Measurements from ENCODE around the gene ATP2A2.
"Not testable (repeated sequence)": the region's sequence is repeated elsewhere in the genome, so short reads cannot be mapped to it uniquely, and the experiment has no call there.

The ATP2A2 gene
- 107 to 245 (median 157) reads per million in 3 experiments for total RNA-seq

DNA sequence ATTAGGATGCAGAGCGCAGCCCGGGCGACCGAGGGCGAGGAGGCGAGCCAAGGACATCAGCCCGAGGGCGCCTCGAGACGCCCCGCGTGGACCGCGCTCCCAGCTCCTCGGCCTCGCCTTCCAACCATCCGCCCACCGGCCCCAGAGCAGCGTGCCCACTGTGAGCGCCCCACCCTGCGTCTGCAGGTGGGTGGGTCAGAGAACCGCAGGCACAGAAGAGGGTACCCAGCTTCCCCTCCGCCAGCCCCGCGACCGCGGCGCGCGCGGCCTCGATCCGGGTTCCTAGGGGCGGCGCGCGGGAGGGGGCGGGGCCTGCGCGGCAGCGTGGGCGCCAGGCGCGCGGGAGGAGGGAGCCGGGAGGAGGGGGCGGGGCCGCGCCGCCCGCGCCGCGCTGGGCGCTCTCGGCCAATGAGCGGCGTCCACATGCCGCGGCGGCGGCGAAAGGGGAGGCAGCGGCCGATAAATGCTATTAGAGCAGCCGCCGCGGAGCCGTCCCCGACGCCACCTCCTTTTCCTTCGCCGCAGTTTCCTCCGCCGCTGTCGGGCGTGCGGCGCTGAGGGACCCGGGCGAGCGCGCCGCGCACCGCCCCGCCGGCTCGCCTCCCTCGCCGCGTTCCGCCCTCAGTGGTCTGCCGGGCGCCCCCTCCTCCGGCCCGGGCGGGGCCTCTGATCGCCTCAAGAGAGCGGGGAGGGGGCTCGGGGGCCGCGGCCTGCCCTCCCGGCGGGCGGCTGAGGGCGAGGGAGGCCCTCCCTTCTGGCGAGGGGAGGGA is at the start of gene ATP2A2:
ATP2A2 (plus strand) TSS at position 469 of the 770 bp plus-strand sequence. CDS start 543 bp downstream, outside the sequence.
- DNase-seq, result peak; percentile 91

- DNase-seq, result no peak
Measured at GRCh38 chr12:110233212-110233903, 47.7 kb upstream of the ATP2A2 start.

- DNase-seq, result no peak
Measured at GRCh38 chr12:110234331-110234751, 46.7 kb upstream of the ATP2A2 start.

DNA sequence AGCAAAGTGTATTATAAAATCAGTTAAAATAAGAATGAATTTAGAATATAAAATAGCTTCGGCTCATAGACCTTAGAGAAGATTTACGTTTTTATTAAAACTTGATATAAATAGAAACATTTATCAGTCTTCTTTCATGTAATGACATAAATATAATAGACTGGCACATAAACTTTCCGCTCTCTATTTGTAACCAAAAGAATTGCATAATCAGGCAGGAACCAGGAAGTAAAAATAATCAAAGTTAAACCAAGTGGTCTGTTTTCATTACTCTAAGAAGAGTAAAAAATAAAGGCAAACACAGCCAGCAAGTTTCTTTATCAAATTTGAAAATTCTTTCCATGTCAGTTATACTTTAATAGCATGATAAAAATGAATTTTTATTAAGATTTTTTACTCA is 46.3 kb upstream of the ATP2A2 start:
- no peak for DNase-seq

- no peak for DNase-seq
Measured at GRCh38 chr12:110235383-110235782, 45.7 kb upstream of the ATP2A2 start.

DNA sequence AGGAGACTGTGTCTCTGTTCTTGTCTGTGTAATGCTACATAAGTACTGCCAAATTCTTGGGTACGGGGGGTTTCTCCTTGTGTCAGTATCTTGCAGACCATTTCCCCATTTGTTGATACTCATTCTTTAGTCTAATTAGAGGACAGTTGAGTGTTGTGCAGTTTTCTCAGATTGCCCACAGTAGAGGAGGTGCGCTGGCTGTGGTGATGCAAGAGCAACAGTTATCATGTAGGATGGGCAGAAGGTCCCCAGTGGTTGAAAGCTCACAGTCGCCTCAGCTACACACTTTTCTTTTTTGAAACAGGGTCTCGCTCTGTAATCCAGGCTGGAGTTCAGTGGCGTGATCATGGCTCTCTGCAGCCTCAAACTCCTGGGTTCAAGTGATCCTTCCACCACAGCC is 37.8 kb upstream of the ATP2A2 start:
- no peak for DNase-seq

DNA sequence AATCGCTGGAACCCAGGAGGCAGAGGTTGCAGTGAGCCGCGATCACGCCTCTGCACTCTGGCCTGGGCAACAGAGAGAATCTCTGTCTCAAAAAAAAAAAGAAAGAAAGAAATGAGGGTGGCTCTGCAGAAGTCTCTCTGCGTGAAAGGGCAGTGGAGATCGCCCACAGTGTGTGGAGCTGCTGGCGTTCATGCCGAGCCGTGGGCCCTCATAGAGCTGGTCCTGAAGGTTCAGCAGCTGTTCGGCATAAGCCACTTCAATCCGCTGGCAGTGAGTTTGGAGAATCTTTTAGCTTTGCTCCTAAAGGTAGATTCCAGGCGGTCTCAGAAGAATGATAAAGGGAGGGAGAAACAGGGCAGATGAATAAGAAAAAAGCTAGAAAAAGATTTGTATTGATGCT is 36.7 kb upstream of the ATP2A2 start:
- no peak for DNase-seq

GRCh38 chr12:110244829-110245228 is 36.2 kb upstream of the ATP2A2 start:
- no peak for DNase-seq

DNA sequence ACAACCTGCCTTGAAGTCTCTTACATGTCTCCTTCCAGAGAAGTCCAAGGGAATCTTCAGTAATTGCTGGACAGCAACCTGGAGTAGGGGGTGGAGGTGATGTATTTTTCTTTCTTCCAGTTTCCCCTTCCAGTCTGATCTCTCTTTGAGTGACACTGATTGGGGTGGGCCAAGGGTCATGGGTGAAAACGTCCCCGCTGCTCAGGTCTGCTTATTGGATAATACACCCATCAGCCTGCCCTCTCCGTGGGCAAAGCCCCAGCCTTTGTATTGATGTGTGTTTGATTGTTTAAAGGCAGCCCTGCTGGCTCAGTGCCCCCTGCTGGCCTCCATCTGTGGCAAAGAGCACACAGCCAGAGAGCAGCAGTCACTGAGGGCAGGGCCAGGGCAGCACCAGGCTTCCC is 35.7 kb upstream of the ATP2A2 start:
- DNase-seq, result peak; percentile 10

GRCh38 chr12:110246636-110247339 is 34.3 kb upstream of the ATP2A2 start:
- DNase-seq, result no peak

DNA sequence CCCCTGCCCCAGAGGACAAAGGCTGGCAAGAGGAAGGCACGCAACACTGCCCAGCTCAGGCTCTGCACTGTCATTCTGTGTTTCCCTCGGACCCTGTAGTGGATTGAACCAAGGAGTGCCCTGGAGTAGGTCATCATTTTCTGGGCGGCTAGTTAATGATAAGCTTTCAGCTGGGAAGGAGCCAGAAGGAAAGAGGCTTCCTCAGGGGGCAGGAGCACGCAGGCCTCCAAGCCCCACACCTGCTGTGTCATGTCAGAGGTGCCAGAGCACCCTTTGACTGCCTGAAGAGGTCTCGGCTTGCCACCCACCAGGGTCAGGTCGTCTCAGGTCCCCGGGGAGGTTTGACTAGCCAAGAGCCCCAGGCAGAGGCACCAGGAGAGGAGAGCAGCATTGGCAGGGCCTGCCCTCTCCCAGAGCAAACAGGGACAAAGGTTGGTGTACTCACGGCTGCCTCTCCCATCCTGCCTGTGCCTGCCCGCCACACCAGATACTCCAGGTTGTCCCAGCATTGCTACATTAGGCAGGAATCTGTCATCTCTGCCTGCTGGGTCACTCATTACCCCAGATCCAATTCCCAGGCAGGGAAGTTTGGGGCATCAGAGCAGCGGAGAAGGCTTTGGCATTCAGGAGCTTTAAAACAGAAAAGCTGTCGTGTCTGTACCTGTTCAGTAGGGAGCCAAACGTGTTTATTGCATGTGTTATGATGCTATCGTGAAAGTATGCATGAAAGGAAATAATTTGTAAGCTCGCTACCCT is 33.5 kb upstream of the ATP2A2 start:
- DNase-seq, result no peak

DNA sequence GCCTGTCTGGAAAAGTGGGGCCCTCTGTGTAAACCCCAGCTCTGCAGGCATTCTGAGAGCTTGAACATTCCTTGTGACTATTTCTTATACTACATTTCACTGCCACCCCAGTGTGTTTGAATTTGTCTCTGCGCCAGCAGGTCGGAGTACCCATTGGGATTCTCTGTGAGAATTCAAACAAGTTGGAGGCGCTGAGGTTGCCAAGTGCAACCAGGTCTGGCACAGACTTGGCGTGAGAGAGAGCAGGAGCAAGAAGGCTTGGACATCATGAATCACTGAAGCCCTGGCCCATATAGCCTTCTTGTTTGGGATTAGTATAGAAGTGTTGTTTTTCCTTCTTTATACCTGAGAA is 33.0 kb upstream of the ATP2A2 start:
- DNase-seq, result no peak

- no peak for DNase-seq
Measured at GRCh38 chr12:110249105-110249504, 31.9 kb upstream of the ATP2A2 start.

GRCh38 chr12:110249716-110250225 is 31.3 kb upstream of the ATP2A2 start:
- DNase-seq, result no peak

GRCh38 chr12:110251381-110251780 is 29.7 kb upstream of the ATP2A2 start:
- no peak for DNase-seq

GRCh38 chr12:110252716-110253115 is 28.3 kb upstream of the ATP2A2 start:
- no peak for DNase-seq

- DNase-seq, result no peak
Measured at GRCh38 chr12:110253176-110253575, 27.9 kb upstream of the ATP2A2 start.

DNA sequence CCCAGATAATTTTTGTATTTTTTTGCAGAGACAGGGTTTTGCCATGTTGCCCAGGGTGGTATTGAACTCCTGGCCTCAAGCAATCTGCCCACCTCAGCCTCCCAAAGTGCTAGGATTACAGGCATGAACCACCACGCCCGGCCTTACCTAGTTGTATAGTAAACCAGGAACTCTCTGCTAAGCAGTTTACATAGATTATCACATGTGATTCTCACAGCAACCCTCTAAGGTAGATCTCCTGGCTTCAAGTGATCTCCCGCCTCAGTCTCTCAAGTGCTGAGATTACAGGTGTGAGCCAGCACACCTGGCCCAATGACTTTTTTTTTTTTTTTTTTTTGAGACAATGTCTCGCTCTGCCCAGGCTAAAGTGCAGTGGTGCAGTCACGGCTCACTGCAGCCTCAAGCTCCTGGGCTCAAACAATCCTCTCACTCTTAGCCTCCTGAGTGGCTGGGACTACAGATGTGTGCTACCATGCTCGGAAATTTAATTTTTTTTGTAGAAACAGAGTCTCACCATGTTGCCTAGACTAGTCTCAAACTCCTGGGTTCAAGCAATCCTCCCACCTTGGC is 26.0 kb upstream of the ATP2A2 start:
- DNase-seq, result no peak

DNA sequence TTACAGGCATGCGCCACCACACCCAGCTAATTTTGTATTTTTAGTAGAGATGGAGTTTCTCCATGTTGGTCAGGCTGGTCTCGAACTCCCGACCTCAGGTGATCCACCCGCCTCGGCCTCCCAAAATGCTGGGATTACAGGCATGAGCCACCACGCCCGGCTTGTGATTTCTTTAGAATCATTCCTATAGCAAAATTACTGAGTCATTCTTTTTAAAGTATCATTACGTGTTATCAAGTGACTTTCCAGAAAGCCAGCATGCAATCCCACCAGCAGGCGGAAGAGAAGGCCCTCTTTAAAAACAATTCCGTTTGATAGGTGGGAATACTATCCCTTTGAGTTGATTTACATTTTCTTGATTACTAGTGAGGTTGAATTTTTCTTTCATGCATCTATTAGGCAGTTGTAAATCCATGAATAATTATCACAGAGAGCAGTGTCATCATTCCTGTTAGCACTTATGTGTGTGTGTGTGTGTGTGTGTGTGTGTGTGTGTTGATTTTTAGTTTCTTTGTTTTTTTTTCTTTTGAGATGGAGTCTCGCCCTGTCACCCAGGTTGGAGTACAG is 25.1 kb upstream of the ATP2A2 start:
- not testable (repeated sequence) for DNase-seq

GRCh38 chr12:110256780-110257431 is 24.1 kb upstream of the ATP2A2 start:
- no peak for DNase-seq

GRCh38 chr12:110258466-110258865 is 22.6 kb upstream of the ATP2A2 start:
- no peak for DNase-seq

All from central memory CD4-positive, alpha-beta T cell (primary cell).